Measurements from ENCODE around the gene NUF2. TPM values are rescaled to one million over a fixed set of nuclear protein-coding genes. Genes with fewer than 3 reads are reported as not detected.

The NUF2 gene
- total RNA-seq, 1 donor from 2014 or later, result 6.0 TPM

GRCh38 chr1:163367721-163368120 lies 46.0 kb downstream of the NUF2 start:
- no peak for TF ChIP-seq CTCF (IDR thresholded peaks at IDR 0.05; ENCODE audit: unreplicated experiment)
- no peaks in the 10 kb centered on the region for H3K27me3 Mint-ChIP-seq (ENCODE audit: unreplicated experiment)
- H3K27ac Mint-ChIP-seq (ENCODE audit: unreplicated experiment), result no peak overlapping the region
- DNase-seq (ENCODE audit: low spot score), result no peak
- H3K4me3 Mint-ChIP-seq (ENCODE audit: unreplicated experiment), result no peak overlapping the region
- no peaks in the 10 kb centered on the region for H3K9me3 Mint-ChIP-seq (ENCODE audit: unreplicated experiment)
- no peaks in the 10 kb centered on the region for H3K36me3 Mint-ChIP-seq (ENCODE audit: low read depth, unreplicated experiment)
- no peaks in the 10 kb centered on the region for H3K4me1 Mint-ChIP-seq (ENCODE audit: unreplicated experiment)

GRCh38 chr1:163372576-163372975 lies 50.8 kb downstream of the NUF2 start:
- Mint-ChIP-seq H3K27me3 (ENCODE audit: unreplicated experiment) (no peaks in the 10 kb centered on the region), H3K27ac (ENCODE audit: unreplicated experiment) (no peak overlapping the region), H3K4me1 (ENCODE audit: unreplicated experiment) (no peaks in the 10 kb centered on the region), H3K36me3 (ENCODE audit: low read depth, unreplicated experiment) (no peaks in the 10 kb centered on the region), H3K4me3 (ENCODE audit: unreplicated experiment) (no peak overlapping the region), H3K9me3 (ENCODE audit: unreplicated experiment) (no peaks in the 10 kb centered on the region)
- no peak for DNase-seq (ENCODE audit: low spot score)
- TF ChIP-seq CTCF (IDR thresholded peaks at IDR 0.05; ENCODE audit: unreplicated experiment), result no peak

- no peaks in the 10 kb centered on the region for H3K27me3 Mint-ChIP-seq (ENCODE audit: unreplicated experiment)
- no peak for DNase-seq (ENCODE audit: low spot score)
- H3K27ac Mint-ChIP-seq (ENCODE audit: unreplicated experiment), result no peak overlapping the region
- H3K36me3 Mint-ChIP-seq (ENCODE audit: low read depth, unreplicated experiment), result no peaks in the 10 kb centered on the region
- H3K4me3 Mint-ChIP-seq (ENCODE audit: unreplicated experiment), result no peak overlapping the region
- no peaks in the 10 kb centered on the region for H3K9me3 Mint-ChIP-seq (ENCODE audit: unreplicated experiment)
- TF ChIP-seq CTCF (IDR thresholded peaks at IDR 0.05; ENCODE audit: unreplicated experiment), result no peak
- H3K4me1 Mint-ChIP-seq (ENCODE audit: unreplicated experiment), result no peaks in the 10 kb centered on the region
Measured at GRCh38 chr1:163378554-163378953, 56.8 kb downstream of the NUF2 start.

GRCh38 chr1:163379801-163380200 lies 58.0 kb downstream of the NUF2 start:
- H3K9me3 Mint-ChIP-seq (ENCODE audit: unreplicated experiment), result no peaks in the 10 kb centered on the region
- H3K4me1 Mint-ChIP-seq (ENCODE audit: unreplicated experiment), result no peaks in the 10 kb centered on the region
- no peaks in the 10 kb centered on the region for H3K27me3 Mint-ChIP-seq (ENCODE audit: unreplicated experiment)
- no peak for DNase-seq (ENCODE audit: low spot score)
- no peak overlapping the region for H3K27ac Mint-ChIP-seq (ENCODE audit: unreplicated experiment)
- no peaks in the 10 kb centered on the region for H3K36me3 Mint-ChIP-seq (ENCODE audit: low read depth, unreplicated experiment)
- no peak overlapping the region for H3K4me3 Mint-ChIP-seq (ENCODE audit: unreplicated experiment)
- no peak for TF ChIP-seq CTCF (IDR thresholded peaks at IDR 0.05; ENCODE audit: unreplicated experiment)

- no peak for TF ChIP-seq CTCF (IDR thresholded peaks at IDR 0.05; ENCODE audit: unreplicated experiment)
- H3K4me3 Mint-ChIP-seq (ENCODE audit: unreplicated experiment), result no peak overlapping the region
- no peaks in the 10 kb centered on the region for H3K36me3 Mint-ChIP-seq (ENCODE audit: low read depth, unreplicated experiment)
- no peak overlapping the region for H3K27ac Mint-ChIP-seq (ENCODE audit: unreplicated experiment)
- no peaks in the 10 kb centered on the region for H3K9me3 Mint-ChIP-seq (ENCODE audit: unreplicated experiment)
- H3K4me1 Mint-ChIP-seq (ENCODE audit: unreplicated experiment), result no peaks in the 10 kb centered on the region
- no peak for DNase-seq (ENCODE audit: low spot score)
- no peaks in the 10 kb centered on the region for H3K27me3 Mint-ChIP-seq (ENCODE audit: unreplicated experiment)
Measured at GRCh38 chr1:163381487-163382184, 59.9 kb downstream of the NUF2 start.

All from endothelial cell (in vitro differentiated cells).